ENCODE measurements around the gene ADAM19.

The ADAM19 gene

DNA sequence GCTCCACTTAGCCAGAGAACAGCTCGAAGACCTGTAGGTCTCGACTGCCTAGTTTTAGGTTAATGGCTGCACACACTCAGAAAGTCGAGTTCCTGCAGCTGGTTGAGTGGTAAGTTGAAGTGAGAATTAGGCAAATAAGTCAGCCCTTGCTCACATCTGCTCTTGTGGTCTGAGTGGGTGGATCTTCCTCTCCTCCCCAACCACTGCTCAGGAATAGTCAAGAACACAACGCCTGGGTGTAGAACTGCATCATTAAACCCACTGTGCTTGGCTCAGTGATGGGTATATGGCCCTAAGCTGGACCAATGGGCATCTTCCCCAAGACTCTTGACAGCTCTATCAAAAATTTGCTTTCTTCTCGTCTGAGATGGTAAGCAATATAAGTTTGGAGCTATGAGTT lies 20.9 kb upstream of the ADAM19 start:
- no peak for DNase-seq (ENCODE audit: low spot score)

DNA sequence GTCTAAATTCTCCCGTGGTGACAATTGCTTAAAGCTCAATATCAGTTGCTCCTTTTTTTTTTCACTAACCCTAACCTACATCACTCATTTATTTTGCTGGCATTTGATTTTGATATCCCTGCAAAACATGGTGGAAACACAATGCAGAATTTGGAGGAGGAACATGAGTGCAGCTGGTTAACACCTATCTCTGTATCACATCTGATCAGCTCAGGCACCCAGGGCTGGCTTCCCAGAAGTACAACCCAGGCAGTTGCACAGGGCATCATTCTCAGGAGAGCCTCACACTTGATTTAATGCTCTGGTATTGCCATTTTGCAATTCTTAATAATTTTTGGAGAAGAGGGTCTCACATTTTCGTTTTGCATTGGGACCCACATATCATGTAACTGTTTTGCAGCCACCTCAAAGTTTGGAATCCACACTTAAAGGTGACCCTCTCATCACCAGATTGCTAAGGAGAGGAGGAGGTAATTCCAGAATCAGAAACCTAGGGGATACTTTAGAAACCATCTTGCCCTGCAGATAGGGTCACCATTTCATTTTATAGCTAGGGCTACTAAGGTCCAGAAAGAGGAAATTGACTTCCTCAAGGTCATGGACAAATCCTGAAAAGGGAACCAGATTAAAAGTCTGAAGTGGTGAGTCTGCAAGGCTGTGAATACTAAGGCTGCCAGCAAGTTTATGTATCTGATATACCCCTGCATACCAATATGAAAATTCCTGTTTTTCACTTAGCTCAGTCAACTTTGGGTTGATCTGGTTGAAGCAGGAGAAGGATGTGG lies 19.3 kb upstream of the ADAM19 start:
- DNase-seq (ENCODE audit: low spot score): no peak

DNA sequence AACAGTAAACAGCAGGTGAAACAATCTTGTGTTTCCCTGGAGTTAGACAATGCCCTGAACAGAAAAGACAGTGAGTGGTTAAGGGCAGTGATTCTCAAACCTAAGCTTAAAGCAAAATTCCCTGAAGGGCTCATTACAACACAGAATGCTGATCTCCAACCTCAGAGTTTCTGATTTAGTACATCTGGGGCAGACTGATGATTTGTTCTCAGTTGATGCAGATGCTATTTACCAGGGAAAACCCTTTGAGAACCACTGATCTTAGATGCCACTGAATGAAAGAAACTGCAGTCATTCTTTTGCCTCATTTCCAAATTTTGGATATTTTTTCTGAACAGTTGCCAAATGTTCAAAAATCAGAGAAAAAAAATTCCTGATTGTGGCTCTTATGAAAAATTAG lies 18.7 kb upstream of the ADAM19 start:
- no peak for DNase-seq (ENCODE audit: low spot score)

DNA sequence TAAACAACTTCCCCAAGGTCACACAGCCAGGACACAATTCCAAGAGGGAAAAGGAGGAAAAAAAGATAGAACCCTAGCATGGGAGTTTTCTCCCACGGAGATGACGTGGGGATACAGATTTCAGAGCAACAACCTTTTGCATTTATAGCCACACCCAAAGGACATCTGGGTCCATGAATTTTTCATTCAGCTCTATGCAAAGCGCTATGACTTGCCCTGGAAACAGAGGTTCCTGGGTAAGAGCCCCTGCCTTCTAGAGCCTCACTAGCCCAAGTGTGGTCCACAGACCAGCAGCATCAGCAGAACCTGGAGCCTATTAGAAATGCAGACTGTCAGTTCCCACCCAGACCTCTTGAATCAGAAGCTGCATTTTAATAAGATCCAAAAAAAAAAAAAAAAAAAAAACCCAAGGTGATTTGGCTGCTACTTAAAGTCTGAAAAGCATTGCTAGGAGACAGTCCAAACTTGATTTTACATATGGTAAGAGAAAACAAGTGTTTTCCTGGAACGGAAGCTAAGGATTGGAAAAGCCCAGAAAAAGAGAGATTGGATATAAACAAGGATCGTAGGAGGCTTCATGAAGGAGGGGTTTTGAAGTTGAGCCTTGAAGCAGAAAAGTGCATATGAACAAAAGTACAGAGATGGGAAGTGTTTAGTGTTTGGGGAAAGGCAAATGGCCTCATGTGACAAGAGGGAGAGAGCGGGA lies 17.6 kb upstream of the ADAM19 start:
- DNase-seq (ENCODE audit: low spot score): no peak

DNA sequence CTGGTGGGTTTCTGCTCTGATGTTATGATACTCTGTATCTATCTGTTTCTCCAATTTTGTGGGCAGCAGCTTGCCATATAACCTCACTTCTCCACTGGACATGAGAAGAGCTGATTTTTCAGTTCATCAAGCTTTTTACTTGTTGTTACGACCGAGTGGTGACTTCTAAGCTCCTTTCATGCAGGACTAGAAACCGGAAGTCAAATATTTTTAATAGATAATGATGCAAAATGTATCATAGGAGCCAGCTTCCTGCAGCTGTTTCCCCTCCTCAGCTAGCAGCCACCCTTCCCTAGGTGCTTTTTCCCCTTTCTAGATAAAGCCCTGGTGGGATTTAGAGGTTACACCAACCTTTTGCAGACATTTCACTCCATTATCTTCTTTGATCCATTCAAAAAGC lies 17.0 kb upstream of the ADAM19 start:
- no peak for DNase-seq (ENCODE audit: low spot score)

DNA sequence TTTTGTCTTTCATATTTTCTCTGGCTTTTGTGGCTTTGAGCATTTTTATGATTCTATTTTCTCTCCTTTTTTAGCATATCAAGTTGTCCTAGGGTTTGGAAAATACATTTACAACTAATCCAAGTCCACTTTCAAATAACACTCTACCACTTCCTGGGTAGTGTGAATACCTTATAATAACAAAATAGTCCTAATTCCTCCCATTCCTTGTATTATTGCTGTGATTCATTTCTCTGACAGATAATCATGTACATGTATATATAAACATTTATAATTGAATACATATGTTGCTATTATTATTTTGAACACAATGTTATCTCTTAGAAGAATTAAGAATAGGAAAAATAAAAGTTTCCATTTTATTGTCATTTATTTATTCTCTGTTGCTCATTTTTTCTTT lies 14.9 kb upstream of the ADAM19 start:
- no peak for DNase-seq (ENCODE audit: low spot score)

DNA sequence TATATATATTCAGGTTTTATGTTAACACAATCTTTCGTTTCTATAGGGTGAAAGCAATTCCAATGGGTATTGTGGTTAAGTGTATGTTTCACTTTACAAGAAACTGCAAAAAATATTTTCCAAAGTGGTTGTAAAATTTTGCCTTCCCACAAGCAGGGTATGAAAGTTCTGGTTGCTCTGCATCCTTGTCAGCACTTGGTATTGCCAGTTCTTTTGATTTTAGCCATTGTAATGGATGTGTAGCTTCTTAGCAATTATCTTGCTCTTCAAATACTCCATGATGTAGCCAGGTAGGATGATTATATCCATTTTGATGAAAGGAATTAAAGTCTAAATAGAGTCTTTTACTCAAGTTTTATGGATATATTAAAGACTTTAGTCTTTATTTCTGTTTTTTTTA lies 9.1 kb upstream of the ADAM19 start:
- DNase-seq (ENCODE audit: low spot score): no peak

DNA sequence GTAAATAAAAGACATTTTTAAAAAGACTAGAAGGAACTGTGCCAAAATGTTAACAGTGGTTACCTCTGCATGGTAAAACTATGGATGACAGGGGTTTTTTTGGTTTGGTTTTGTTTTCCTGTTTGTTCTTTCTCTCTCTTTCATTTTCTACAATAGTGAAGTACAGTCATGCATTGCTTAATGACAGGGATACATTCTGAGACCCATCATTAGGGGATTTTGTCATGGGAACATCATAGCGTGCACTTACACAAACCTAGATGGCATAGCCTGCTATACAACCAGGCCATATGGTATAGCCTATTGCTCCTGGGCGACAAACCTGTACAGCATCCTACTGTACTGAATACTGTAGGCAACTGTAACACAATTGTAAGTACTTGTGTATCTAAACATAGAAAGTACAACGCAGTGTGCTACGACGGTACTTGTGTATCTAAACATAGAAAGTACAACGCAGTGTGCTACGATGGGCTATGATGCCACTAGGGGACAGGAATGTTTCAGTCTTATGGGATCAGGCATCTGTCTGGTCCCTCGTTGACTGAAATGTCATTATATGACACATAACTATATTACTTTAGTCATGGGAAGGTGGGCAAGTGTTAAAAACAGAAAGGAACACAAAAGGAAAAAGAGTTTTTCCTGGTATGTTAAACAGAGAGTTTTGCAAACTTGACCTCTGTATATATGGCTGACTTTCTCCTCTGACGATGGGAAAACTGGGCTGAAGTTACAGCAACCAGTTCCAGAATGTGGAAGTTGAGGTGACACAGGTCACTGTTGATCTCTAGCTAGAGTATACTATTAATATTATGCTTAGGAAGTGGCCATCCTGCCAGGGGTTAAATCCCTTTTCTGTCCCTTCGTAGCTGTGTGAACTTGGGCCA lies 7.4 kb upstream of the ADAM19 start:
- no peak for DNase-seq (ENCODE audit: low spot score)

DNA sequence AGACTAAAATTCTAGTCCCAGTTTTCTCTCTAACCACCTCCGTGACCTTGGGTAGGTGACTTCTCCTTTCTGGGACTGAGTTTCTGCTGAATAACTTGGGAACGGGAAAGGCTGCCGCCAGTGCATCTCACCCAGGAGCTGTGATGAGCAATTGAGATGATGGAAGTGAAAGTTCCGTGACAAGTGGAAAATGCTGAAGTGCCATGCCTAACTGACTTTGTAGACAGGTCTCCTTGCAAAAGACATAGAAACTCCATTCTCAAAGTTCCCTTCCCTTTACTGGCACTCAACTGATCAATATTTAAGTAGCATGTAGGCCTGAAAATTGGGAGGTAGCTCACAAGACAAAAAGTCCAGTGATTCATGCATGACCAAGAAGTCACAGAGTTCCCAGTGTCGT lies 6.3 kb upstream of the ADAM19 start:
- DNase-seq (ENCODE audit: low spot score): no peak

DNA sequence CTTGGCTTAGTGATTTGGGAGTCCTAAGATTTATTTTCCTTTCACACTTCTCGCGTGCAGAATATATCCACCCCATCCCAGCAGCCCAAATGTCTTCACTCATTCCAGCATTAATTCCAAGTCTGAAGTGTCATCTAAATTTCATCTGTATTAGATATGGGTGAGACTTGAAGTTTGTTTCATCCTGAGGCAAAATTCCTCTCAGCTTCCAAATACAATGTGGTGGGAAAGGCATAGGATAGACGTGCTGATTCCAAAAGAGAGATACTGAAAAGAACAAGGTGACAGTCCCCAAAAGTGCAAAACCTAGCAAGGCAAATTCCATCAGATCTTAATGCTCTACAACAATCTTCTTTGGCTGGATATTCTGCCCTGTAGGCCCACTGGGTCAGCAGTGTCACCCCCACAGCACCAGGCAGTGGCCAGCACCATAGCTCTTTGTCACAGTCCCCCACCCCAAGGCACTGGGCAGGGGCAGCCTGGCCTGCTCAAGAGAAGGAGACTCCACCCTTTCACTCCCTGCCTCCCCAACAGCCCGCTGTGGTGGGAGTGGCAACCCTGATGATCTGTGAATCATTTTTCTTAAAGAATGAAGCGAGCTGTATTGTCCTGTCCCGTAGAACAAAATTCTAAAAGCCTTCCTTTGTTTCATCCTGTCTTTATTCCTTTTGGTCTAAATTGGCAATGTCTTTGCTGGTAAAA lies 2.7 kb upstream of the ADAM19 start:
- DNase-seq (ENCODE audit: low spot score): no peak

DNA sequence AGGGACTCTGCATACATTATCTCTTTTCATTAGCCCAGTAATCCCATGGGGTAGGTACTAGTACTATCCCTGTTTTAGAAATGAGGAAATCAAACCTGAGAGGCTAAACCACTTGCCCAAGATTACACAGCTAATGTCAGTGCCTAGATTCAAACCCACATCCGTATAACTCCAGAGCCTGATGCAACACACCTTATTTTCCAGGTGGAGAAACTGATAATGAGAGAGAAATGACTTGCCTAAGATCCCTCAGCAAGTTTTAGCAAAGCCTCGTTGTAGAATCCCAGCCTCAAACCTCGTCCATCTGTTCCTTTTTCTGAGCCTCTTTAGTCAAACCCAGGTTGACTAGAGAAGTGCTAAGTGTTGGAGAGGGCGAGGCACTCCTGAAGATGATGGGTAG lies 1.1 kb upstream of the ADAM19 start:
- no peak for DNase-seq (ENCODE audit: low spot score)

DNA sequence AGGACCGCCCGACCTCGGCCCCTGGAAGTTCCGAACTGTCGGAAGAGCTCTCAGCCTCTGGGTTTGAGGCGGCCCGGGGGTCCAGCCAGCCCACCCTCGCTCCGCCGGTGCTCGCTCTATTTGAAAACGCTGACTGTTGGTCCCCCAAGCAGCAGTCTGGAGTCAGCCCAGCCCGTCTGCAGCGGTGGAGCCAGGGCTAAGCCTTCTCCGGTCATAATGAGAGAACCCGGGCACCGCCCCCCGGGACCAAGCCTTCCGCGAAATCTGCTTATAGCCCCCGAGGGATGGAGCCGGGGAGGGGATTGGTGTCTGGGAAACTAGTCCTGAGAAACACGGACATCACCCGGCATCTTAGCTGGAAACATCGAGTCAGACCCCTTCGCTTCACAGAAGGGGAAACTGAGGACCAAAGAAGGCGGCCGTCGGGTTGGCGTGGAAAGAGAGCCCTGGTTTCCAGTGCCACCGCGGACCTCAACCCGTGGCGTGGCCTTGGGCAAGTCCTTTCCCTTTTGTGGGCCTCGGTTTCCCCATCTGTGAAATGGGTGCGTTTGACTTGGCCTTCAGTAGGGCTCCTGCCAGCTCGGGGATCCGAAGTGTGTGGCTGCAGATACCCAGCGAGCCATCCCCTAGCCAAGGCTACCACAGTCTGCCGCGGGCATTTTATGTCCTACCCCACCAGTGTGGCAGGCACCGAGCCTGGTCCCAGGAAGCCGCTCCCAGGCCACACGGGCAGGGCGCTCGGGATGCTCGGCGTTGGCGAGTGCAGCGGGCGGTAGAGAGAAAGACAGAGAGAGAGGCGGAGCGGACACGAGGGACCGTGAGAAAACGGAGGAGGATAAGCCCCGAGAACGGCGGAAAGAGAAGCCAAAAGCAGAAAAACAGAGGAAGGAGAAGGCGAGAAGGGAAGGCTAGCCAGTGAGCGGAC lies 857 bp downstream of the ADAM19 start:
- peak; percentile 38 for DNase-seq (ENCODE audit: low spot score)

DNA sequence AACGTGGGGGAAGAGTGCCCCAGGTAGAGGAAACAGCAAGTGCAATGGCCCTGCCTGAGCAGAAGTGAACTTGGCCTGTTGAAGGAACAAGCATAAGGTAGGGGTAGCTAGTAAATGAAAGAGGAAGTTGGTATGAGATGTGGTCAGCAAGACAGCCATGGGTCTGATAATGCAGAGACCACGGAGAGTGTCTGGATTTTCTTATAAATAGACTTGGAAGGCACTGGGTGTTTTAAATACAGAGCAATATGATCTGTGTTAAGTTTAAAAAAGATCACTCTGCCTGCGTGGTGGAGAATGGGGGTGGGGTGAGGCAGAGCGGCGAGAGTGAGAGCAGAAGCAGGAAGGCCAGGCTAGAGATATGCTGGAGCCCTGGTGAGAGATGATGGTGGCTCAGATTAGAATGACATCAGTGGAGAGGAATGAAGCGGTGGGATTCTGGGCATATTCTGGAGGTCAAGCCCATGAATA lies 4.2 kb downstream of the ADAM19 start:
- no peak for DNase-seq (ENCODE audit: low spot score)

DNA sequence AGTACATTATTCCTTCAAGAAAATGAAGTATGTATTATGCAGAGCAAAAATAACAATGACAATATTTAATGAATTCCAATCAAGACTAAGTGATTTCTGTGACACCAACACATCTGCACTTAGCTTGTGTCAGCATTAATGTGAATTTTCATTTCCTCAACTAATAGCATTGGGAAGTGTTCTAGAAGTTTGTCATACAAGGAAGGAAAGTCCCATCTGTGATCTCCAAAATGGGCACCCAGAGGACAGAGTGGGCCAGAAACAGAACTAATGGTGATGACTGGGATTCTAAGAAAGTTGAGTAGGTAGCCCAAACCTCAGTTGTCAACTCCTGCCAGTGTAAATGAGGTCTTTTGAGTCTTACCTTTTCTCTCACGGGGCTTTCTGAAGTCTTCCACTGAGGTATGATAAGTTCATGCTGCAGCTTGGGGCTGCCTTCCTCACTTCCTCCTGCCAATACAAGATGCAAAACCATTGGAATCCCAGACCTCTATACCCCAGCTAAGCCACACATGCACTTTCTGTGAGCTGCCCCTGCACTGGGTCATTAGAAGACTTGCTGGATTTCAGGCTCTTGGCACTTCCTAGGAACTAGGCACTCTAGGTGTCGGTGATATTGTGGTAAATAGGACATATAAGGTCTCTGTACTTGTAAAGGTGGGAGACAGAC lies 4.9 kb downstream of the ADAM19 start:
- DNase-seq (ENCODE audit: low spot score): no peak

DNA sequence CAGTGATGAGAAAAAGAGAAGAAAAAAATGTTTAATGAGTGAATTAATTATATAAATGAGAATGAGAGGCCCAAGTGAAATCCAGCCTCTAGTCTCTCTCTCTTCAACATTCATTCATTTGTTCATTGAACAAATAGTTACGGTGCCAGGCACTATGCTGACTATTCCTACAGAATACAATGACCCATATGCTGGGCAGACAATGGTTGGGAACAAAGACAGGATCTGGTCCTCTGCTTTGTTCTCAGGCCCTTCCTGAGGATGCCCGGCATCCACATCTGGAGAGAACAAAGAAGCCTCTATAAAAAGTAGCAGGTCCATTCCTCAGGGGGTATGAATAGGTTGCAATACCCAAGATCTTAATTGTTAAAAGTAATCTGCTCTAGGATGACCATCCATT lies 6.9 kb downstream of the ADAM19 start:
- DNase-seq (ENCODE audit: low spot score): no peak

DNA sequence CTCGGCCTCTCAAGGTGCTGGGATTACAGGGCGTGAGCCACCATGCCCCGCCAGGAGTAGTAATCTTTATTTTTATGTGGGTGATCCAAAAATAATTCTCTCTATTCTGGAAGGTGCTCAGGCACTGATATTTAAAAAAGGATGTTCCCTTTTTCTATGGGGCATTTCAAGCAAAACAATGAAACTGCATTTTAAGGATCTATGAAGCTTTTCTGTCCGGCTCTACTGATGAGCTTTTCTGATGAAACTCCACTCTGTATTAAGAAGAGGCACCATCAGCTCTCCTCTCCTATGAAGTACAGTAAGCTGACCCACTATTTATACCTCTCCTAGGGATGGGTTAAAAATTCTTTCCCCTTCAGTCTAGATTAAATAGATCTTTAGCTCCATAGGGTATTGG lies 7.4 kb downstream of the ADAM19 start:
- no peak for DNase-seq (ENCODE audit: low spot score)

DNA sequence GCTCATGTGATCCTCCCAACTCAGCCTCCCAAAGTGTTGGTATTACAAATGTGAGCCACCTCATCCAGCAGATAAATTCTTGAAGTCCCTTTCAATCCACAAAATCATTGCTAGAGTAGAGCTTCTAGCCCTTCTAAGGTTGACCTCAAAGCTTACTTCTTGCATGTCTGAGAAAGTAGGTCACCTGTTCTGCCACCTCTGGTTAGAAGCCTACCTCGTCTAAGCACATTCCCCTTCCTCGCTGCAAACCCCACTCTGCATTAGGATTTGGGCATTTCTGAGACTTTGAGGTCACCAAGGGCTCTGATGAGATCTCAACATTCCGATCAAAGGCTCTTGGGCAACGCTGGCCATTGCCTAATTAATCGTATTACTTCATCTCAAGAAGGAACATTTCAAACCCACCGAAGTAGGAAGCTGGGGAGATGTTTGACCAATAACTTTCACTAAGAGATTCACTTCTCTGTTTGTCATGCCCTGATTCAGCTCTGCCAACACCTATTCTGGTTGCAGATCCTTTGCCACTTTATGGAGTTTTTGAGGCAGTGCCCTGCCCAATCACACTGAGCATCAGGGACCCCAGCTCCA lies 8.6 kb downstream of the ADAM19 start:
- no peak for DNase-seq (ENCODE audit: low spot score)

DNA sequence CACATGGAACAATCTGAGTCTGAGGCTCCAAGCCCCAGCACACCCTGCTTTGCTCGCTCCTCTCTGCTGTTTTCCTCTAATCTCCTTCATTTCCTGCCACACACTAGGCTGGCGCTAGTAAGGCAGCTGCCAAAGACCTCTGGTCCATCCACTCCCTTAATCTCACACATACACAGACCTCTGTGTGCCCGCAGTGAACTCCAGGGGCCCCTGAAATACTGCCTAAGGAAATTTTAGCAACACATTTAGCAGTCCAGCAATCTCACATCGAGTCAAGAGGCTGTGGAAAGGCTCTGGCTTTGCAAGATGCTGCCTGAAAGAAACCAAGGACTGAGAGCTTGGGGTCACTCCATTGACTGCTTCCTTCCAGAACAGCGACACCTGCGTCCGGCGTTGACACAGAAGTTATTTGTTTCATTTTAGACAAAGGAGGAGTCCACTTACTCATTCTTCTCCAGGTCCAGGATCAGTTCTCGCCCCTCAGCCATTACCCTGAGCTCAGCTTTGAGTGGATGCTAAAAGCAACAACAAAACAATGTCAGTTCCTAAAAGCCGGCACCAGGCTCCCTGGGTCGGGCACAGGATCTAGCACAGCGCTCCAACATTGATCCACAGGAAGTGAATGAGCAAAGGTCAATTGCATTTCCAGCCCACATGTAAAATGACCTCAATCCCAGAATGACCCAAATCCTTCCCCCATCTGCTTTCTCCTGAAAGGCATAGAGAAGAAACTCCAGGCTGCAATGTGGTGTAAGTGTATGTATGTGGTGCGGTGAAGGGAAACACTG lies 11.5 kb downstream of the ADAM19 start:
- no peak for DNase-seq (ENCODE audit: low spot score)

DNA sequence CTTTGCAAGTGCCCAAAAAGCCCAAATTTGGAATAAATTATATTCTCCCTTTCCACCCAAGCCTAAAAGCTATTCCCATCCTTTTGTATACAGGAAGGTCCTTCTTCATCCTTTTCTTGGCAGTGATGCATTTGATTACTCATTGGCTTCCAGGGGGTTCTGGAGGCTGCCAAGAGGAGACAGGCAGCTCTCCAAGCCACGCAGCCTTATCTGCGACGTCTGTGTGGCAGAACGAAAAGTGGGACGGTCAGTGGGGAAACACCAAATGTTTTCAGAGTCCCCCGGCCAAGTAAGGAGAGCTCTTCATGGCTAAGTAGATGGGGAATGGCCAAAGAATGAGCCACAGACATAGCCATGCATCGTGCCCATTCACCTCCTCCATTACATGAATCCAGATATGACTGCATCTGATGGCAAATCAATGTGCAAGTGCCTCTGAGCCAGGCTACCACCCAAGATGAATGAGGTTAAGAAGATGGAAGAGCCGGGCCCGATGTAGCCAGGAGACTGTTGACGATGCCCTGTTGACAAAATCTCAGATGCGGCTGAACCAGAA lies 12.1 kb downstream of the ADAM19 start:
- DNase-seq (ENCODE audit: low spot score): peak; percentile 91
